Measurements from ENCODE around the gene MACF1.
"Not testable (repeated sequence)": the region's sequence is repeated elsewhere in the genome, so short reads cannot be mapped to it uniquely, and the experiment has no call there.

MACF1 gene

GRCh38 chr1:39160703-39161102 lies 43.8 kb upstream of the MACF1 start:
- Histone ChIP-seq H3K9ac (no peak overlapping the region), H3K36me3 (ENCODE audit: insufficient read depth) (no peaks in the 10 kb centered on the region), H3K4me2 (no peak overlapping the region), H3K79me2 (ENCODE audit: insufficient read depth, low read depth) (no peaks in the 10 kb centered on the region), H3K4me3 (IDR thresholded peaks at IDR 0.05; ENCODE audit: insufficient read depth, low read depth, low read length) (no peak overlapping the region), H2AFZ (ENCODE audit: low read depth) (no peak overlapping the region), H4K20me1 (ENCODE audit: insufficient read depth) (no peaks in the 10 kb centered on the region), H3K4me1 (ENCODE audit: low read depth, poor library complexity, severe bottlenecking) (peaks cover 7% of the 10 kb centered on the region), H3K27ac (no peak overlapping the region), H3K27me3 (ENCODE audit: insufficient read depth, low read depth) (no peaks in the 10 kb centered on the region)
- no peak for TF ChIP-seq CTCF (conservative IDR thresholded peaks at IDR 0.05; ENCODE audit: low read depth, low read length)

- H3K79me2 ChIP-seq (ENCODE audit: insufficient read depth, low read depth); H3K27me3 ChIP-seq (ENCODE audit: insufficient read depth, low read depth); H3K9ac ChIP-seq; H3K36me3 ChIP-seq (ENCODE audit: insufficient read depth); H2AFZ ChIP-seq (ENCODE audit: low read depth); H3K27ac ChIP-seq; H3K4me2 ChIP-seq; H3K4me1 ChIP-seq (ENCODE audit: low read depth, poor library complexity, severe bottlenecking); H4K20me1 ChIP-seq (ENCODE audit: insufficient read depth); H3K4me3 ChIP-seq (IDR thresholded peaks at IDR 0.05; ENCODE audit: insufficient read depth, low read depth, low read length): not testable (repeated sequence)
These were observed 42.7 kb upstream of the MACF1 start for GRCh38 chr1:39161811-39162210.

- H3K4me1 ChIP-seq (ENCODE audit: low read depth, poor library complexity, severe bottlenecking) = peaks cover 8% of the 10 kb centered on the region
- no peaks in the 10 kb centered on the region for H3K36me3 ChIP-seq (ENCODE audit: insufficient read depth)
- H3K4me3 ChIP-seq (IDR thresholded peaks at IDR 0.05; ENCODE audit: insufficient read depth, low read depth, low read length) = no peak overlapping the region
- no peaks in the 10 kb centered on the region for H3K27me3 ChIP-seq (ENCODE audit: insufficient read depth, low read depth)
- no peak overlapping the region for H3K27ac ChIP-seq
- no peak overlapping the region for H3K4me2 ChIP-seq
- H3K79me2 ChIP-seq (ENCODE audit: insufficient read depth, low read depth) = no peaks in the 10 kb centered on the region
- H2AFZ ChIP-seq (ENCODE audit: low read depth) = no peak overlapping the region
- H3K9ac ChIP-seq = no peak overlapping the region
- no peaks in the 10 kb centered on the region for H4K20me1 ChIP-seq (ENCODE audit: insufficient read depth)
- TF ChIP-seq CTCF (conservative IDR thresholded peaks at IDR 0.05; ENCODE audit: low read depth, low read length) = no peak
These were observed 41.0 kb upstream of the MACF1 start for GRCh38 chr1:39163469-39163868.

- no peaks in the 10 kb centered on the region for H3K36me3 ChIP-seq (ENCODE audit: insufficient read depth)
- H3K4me2 ChIP-seq = no peak overlapping the region
- no peak overlapping the region for H2AFZ ChIP-seq (ENCODE audit: low read depth)
- no peaks in the 10 kb centered on the region for H3K79me2 ChIP-seq (ENCODE audit: insufficient read depth, low read depth)
- no peak for TF ChIP-seq CTCF (conservative IDR thresholded peaks at IDR 0.05; ENCODE audit: low read depth, low read length)
- H4K20me1 ChIP-seq (ENCODE audit: insufficient read depth) = no peaks in the 10 kb centered on the region
- H3K9ac ChIP-seq = no peak overlapping the region
- no peaks in the 10 kb centered on the region for H3K27me3 ChIP-seq (ENCODE audit: insufficient read depth, low read depth)
- no peak overlapping the region for H3K4me3 ChIP-seq (IDR thresholded peaks at IDR 0.05; ENCODE audit: insufficient read depth, low read depth, low read length)
- H3K27ac ChIP-seq = no peak overlapping the region
- H3K4me1 ChIP-seq (ENCODE audit: low read depth, poor library complexity, severe bottlenecking) = peaks cover 8% of the 10 kb centered on the region
These were observed 40.2 kb upstream of the MACF1 start for GRCh38 chr1:39164256-39164655.

GRCh38 chr1:39165049-39165448 lies 39.4 kb upstream of the MACF1 start:
- Histone ChIP-seq H3K4me2 (no peak overlapping the region), H3K36me3 (ENCODE audit: insufficient read depth) (no peaks in the 10 kb centered on the region), H3K9ac (no peak overlapping the region), H3K27ac (no peak overlapping the region), H2AFZ (ENCODE audit: low read depth) (no peak overlapping the region), H3K4me3 (IDR thresholded peaks at IDR 0.05; ENCODE audit: insufficient read depth, low read depth, low read length) (no peak overlapping the region), H3K4me1 (ENCODE audit: low read depth, poor library complexity, severe bottlenecking) (peaks cover 8% of the 10 kb centered on the region), H3K27me3 (ENCODE audit: insufficient read depth, low read depth) (no peaks in the 10 kb centered on the region), H4K20me1 (ENCODE audit: insufficient read depth) (no peaks in the 10 kb centered on the region), H3K79me2 (ENCODE audit: insufficient read depth, low read depth) (no peaks in the 10 kb centered on the region)
- TF ChIP-seq CTCF (conservative IDR thresholded peaks at IDR 0.05; ENCODE audit: low read depth, low read length) = no peak

Data from KMS-11 (cell line).